H9 (cell line): ENCODE data around the gene ATRIP. TPM values are rescaled to one million over a fixed set of nuclear protein-coding genes. Genes with fewer than 3 reads are reported as not detected.
A peak's percentile ranks its signal among the peaks of the same experiment; 100 is the strongest.

Experiments
- DNase-seq: peaks from one replicate; pipeline ENCODE4 v3.0.0-alpha.2; 2017
- H2AFZ ChIP-seq: one replicate; pipeline ENCODE4 v1.6.1; 2013; ENCODE audit warnings: mild to moderate bottlenecking, low read length, control low read depth, moderate library complexity
- H2AK5ac ChIP-seq: 2 replicates; pipeline ENCODE4 v1.6.1; 2013; ENCODE audit warnings: low read length, control low read depth, mixed read lengths; ENCODE audit not compliant: insufficient read length
- H2BK120ac ChIP-seq: one replicate; pipeline ENCODE4 v1.6.1; 2013; ENCODE audit warnings: low read depth, mild to moderate bottlenecking, low read length, control low read depth, inconsistent platforms; ENCODE audit not compliant: poor library complexity, severe bottlenecking
- H2BK12ac ChIP-seq: 2 replicates; pipeline ENCODE4 v1.6.1; 2013; ENCODE audit warnings: low read length, control low read depth, mixed read lengths, low read depth; ENCODE audit not compliant: insufficient read length
- H2BK15ac ChIP-seq: 2 replicates; pipeline ENCODE4 v1.6.1; 2013; ENCODE audit warnings: low read depth, low read length, control low read depth
- H2BK20ac ChIP-seq: one replicate; pipeline ENCODE4 v1.6.1; 2013; ENCODE audit warnings: low read depth, mild to moderate bottlenecking, low read length, control low read depth, inconsistent platforms; ENCODE audit not compliant: poor library complexity, severe bottlenecking
- H2BK5ac ChIP-seq: 2 replicates; pipeline ENCODE4 v1.6.1; 2013; ENCODE audit warnings: low read length, control low read depth, mixed read lengths; ENCODE audit not compliant: insufficient read length
- H3K14ac ChIP-seq: 2 replicates; pipeline ENCODE4 v1.6.1; 2013; ENCODE audit warnings: low read length, control low read depth; ENCODE audit not compliant: insufficient read depth
- H3K18ac ChIP-seq: 2 replicates; pipeline ENCODE4 v1.6.1; 2013; ENCODE audit warnings: low read depth, mild to moderate bottlenecking, mixed read lengths, low read length, control low read depth; ENCODE audit not compliant: insufficient read length
- H3K23ac ChIP-seq: 2 replicates; pipeline ENCODE4 v1.6.1; 2013; ENCODE audit warnings: low read length, control low read depth, mixed read lengths, low read depth; ENCODE audit not compliant: insufficient read length
- H3K23me2 ChIP-seq: 2 replicates; pipeline ENCODE4 v1.6.1; 2013; ENCODE audit warnings: low read depth, mild to moderate bottlenecking, mixed read lengths, low read length, control low read depth; ENCODE audit not compliant: insufficient read length, poor library complexity, severe bottlenecking
- H3K27ac ChIP-seq: 2 replicates; pipeline ENCODE4 v1.5.1; 2013; ENCODE audit warnings: low read length, control low read depth, mixed read lengths, low read depth; ENCODE audit not compliant: insufficient read length
- H3K27me3 ChIP-seq: 2 replicates; pipeline ENCODE4 v1.6.1; 2013; ENCODE audit warnings: low read length, control low read depth, inconsistent platforms; ENCODE audit not compliant: insufficient read depth
- H3K4ac ChIP-seq: 2 replicates; pipeline ENCODE4 v1.6.1; 2013; ENCODE audit warnings: low read depth, mild to moderate bottlenecking, control low read depth, inconsistent platforms, low read length, moderate library complexity
- H3K4me1 ChIP-seq: 2 replicates; pipeline ENCODE4 v1.6.1; 2013; ENCODE audit warnings: low read length, control low read depth, inconsistent platforms; ENCODE audit not compliant: insufficient read depth
- H3K4me2 ChIP-seq: 2 replicates; pipeline ENCODE4 v1.6.1; 2013; ENCODE audit warnings: low read length, control low read depth, mixed read lengths; ENCODE audit not compliant: insufficient read length, insufficient read depth
- H3K56ac ChIP-seq: 2 replicates; pipeline ENCODE4 v1.6.1; 2013; ENCODE audit warnings: low read depth, mild to moderate bottlenecking, mixed read lengths, low read length, control low read depth; ENCODE audit not compliant: insufficient read length
- H3K79me1 ChIP-seq: 2 replicates; pipeline ENCODE4 v1.6.1; 2013; ENCODE audit warnings: low read depth, mild to moderate bottlenecking, moderate library complexity, low read length, control low read depth, inconsistent platforms; ENCODE audit not compliant: insufficient read depth, poor library complexity, severe bottlenecking
- H3K79me2 ChIP-seq: 2 replicates; pipeline ENCODE4 v1.6.1; 2013; ENCODE audit warnings: low read length, control low read depth, inconsistent platforms; ENCODE audit not compliant: insufficient read depth
- H3K9ac ChIP-seq: 2 replicates; pipeline ENCODE4 v1.6.1; 2013; ENCODE audit warnings: low read length, control low read depth, mixed read lengths; ENCODE audit not compliant: insufficient read length; ENCODE audit errors: extremely low read depth
- H3K9me3 ChIP-seq: one replicate; pipeline ENCODE4 v1.6.1; 2013; ENCODE audit warnings: low read depth, low read length, inconsistent platforms; ENCODE audit not compliant: control insufficient read depth
- H3T11ph ChIP-seq: one replicate; pipeline ENCODE4 v1.6.1; 2013; ENCODE audit warnings: mild to moderate bottlenecking, low read length, control low read depth, inconsistent platforms
- H4K20me1 ChIP-seq: one replicate; pipeline ENCODE4 v1.6.1; 2013; ENCODE audit not compliant: control insufficient read depth, insufficient read length, insufficient read depth
- H4K5ac ChIP-seq: 2 replicates; pipeline ENCODE4 v1.6.1; 2013; ENCODE audit warnings: low read depth, mild to moderate bottlenecking, mixed read lengths, low read length, control low read depth; ENCODE audit not compliant: insufficient read length
- H4K8ac ChIP-seq: replicated peaks from 2 replicates; pipeline ENCODE4 v1.6.1; 2013; ENCODE audit warnings: low read length, control low read depth, mixed read lengths, low read depth; ENCODE audit not compliant: insufficient read length
- H4K91ac ChIP-seq: 2 replicates; pipeline ENCODE4 v1.6.1; 2013; ENCODE audit warnings: low read depth, mild to moderate bottlenecking, moderate library complexity, mixed read lengths, low read length, control low read depth; ENCODE audit not compliant: insufficient read length
- H3K27ac Mint-ChIP-seq, 3 experiments: 2 replicates in 2 of 3; 3 replicates in 1 of 3; pipeline ENCODE4 v1.8.0; 2020 to 2021; ENCODE audit warnings: mixed read lengths in 3 of 3, mild to moderate bottlenecking in 1 of 3, moderate library complexity in 1 of 3
- H3K27me3 Mint-ChIP-seq: 2 replicates; pipeline ENCODE4 v1.8.0; 2021; ENCODE audit warnings: low read depth, mild to moderate bottlenecking, moderate library complexity, mixed read lengths
- H3K36me3 Mint-ChIP-seq, 3 experiments: 2 replicates in 2 of 3; 3 replicates in 1 of 3; pipeline ENCODE4 v1.8.0; 2020 to 2021; ENCODE audit warnings: low read depth in 3 of 3, mixed read lengths in 3 of 3; ENCODE audit not compliant: insufficient read depth in 1 of 3
- H3K4me1 Mint-ChIP-seq, 2 experiments: 2 replicates each; pipeline ENCODE4 v1.8.0; 2020; ENCODE audit warnings: mixed read lengths in 2 of 2
- H3K4me3 Mint-ChIP-seq, 2 experiments: 2 replicates in 1 of 2; 3 replicates in 1 of 2; pipeline ENCODE4 v1.8.0; 2020 to 2021; ENCODE audit warnings: mild to moderate bottlenecking in 2 of 2, mixed read lengths in 2 of 2, moderate library complexity in 1 of 2
- H3K9me3 Mint-ChIP-seq, 2 experiments: 2 replicates in 1 of 2; 3 replicates in 1 of 2; pipeline ENCODE4 v1.8.0; 2020; ENCODE audit warnings: mild to moderate bottlenecking in 2 of 2, mixed read lengths in 2 of 2, moderate library complexity in 1 of 2
- WGBS: extraction: QIAGEN DNeasy Blood & Tissue Kit; methylation state at CpG from one replicate; pipeline ENCODE4 v1.1.7; 2013; ENCODE audit warnings: missing lambda C conversion rate, low lambda C conversion rate, mixed read lengths; ENCODE audit not compliant: insufficient read length; ENCODE audit errors: extremely low coverage; 5-methylcytosine and 5-hydroxymethylcytosine counted together
- total RNA-seq: library from RNA; stranded (reverse); gene quantifications from 2 replicates; pipeline ENCODE4 v1.2.1, GENCODE V29; 2021
- TF ChIP-seq, protein P1 (sequence below): fragments of 200-600 bp; sonication (generic); conservative IDR thresholded peaks from 3 replicates; pipeline ENCODE4 v1.8.0; 2021; ENCODE audit warnings: antibody characterized with exemption, mild to moderate bottlenecking

ATRIP gene
- total RNA-seq, 1 experiment from 2014 or later = 16.3 TPM

DNA sequence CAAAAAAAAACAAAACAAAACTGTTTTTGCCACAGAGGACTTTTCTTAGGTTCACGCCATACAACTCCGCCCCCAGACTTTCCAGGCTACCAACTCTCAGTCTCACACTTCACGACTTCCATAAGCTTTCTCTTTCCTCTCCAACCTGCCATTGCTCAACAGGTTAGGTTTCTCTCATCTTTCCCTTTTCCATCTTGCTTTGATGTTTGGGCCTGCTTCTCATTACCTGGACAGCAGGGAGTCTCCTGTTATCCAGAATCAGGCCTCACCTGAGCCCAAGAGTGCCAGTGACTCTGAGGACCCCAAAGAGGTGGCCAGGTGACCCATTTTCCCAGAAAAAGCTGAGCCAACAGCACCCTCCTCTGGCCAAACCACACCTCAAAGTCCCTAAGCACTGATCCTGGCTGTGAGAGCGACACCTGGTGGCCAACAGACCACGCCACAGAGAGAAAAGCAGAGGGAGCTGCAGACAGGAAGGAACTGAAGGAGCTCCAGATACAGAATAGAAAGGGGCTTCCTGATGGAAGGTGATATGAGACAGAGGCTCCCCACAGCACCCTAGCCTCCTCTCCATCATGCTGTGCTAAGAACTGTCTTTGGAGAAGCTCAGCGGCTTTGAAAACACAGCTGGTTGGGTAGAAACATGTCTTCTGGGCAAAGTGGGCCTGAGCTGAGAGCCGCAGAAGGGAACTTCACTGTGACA lies 10.6 kb upstream of the ATRIP start:
- Histone ChIP-seq H4K5ac (no peak overlapping the region), H2BK120ac (no peak overlapping the region), H3K27ac (no peak overlapping the region), H3K23me2 (no peaks in the 10 kb centered on the region), H3K56ac (no peak overlapping the region), H3K79me2 (peaks cover 4% of the 10 kb centered on the region; the same call in 1 of the 2 replicates), H3K23ac (no peak overlapping the region), H4K91ac (no peak overlapping the region), H2BK12ac (no peak overlapping the region), H3K9me3 (no peaks in the 10 kb centered on the region), H3K18ac (no peak overlapping the region), H3K14ac (no peak overlapping the region), H3T11ph (no peak overlapping the region), H4K8ac (no peak overlapping the region), H2BK20ac (no peak overlapping the region), H3K79me1 (no peaks in the 10 kb centered on the region), H4K20me1 (no peaks in the 10 kb centered on the region), H3K4ac (no peak overlapping the region), H2AK5ac (no peak overlapping the region), H2AFZ (no peak overlapping the region), H3K27me3 (no peaks in the 10 kb centered on the region), H3K4me2 (no peak overlapping the region), H3K4me1 (peaks cover 3% of the 10 kb centered on the region; the same call in 1 of the 2 replicates), H3K9ac (no peak overlapping the region), H2BK5ac (no peak overlapping the region), H2BK15ac (no peak overlapping the region)
- Mint-ChIP-seq H3K4me3 (no peak overlapping the region), H3K27me3 (no peaks in the 10 kb centered on the region), H3K9me3 (no peaks in the 10 kb centered on the region), H3K4me1 (peaks cover 25 to 29% of the 10 kb centered on the region in 2 experiments), H3K36me3 (peaks cover 21 to 51% (median 38%) of the 10 kb centered on the region in 3 experiments; a peak in 6 of 7 replicates), H3K27ac (no peak overlapping the region)
- TF ChIP-seq, protein P1, sequence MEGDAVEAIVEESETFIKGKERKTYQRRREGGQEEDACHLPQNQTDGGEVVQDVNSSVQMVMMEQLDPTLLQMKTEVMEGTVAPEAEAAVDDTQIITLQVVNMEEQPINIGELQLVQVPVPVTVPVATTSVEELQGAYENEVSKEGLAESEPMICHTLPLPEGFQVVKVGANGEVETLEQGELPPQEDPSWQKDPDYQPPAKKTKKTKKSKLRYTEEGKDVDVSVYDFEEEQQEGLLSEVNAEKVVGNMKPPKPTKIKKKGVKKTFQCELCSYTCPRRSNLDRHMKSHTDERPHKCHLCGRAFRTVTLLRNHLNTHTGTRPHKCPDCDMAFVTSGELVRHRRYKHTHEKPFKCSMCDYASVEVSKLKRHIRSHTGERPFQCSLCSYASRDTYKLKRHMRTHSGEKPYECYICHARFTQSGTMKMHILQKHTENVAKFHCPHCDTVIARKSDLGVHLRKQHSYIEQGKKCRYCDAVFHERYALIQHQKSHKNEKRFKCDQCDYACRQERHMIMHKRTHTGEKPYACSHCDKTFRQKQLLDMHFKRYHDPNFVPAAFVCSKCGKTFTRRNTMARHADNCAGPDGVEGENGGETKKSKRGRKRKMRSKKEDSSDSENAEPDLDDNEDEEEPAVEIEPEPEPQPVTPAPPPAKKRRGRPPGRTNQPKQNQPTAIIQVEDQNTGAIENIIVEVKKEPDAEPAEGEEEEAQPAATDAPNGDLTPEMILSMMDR = peak; percentile 100
- peak; percentile 92 for DNase-seq
- no CpG with 5 or more reads among the region's 7 CpGs for WGBS
